GM23248 (cell line): Measurements from ENCODE around the gene STARD8. TPM values are rescaled to one million over a fixed set of nuclear protein-coding genes. Genes with fewer than 3 reads are reported as not detected.
"Not testable (repeated sequence)": the region's sequence is repeated elsewhere in the genome, so short reads cannot be mapped to it uniquely, and the experiment has no call there.

Experiments
- DNase-seq: peaks from one replicate; pipeline ENCODE4 v3.0.0-alpha.2; 2015
- H2AFZ ChIP-seq: fragments of 200-600 bp; sonication (generic); 2 replicates; pipeline ENCODE4 v1.6.1; 2016; ENCODE audit warnings: antibody characterized with exemption
- H3F3A ChIP-seq: fragments of 200-600 bp; sonication (generic); 2 replicates; pipeline ENCODE4 v1.6.1; 2016; ENCODE audit warnings: mild to moderate bottlenecking, antibody characterized with exemption, mixed run types; ENCODE audit not compliant: insufficient read depth
- H3K27ac ChIP-seq: fragments of 200-600 bp; sonication (generic); 2 replicates; pipeline ENCODE4 v1.5.1; 2016; ENCODE audit warnings: mild to moderate bottlenecking
- H3K27me3 ChIP-seq: fragments of 200-600 bp; sonication (generic); replicated peaks from 2 replicates; pipeline ENCODE4 v1.6.1; 2016; ENCODE audit warnings: mild to moderate bottlenecking; ENCODE audit not compliant: insufficient read depth
- H3K36me3 ChIP-seq: fragments of 200-600 bp; sonication (generic); 2 replicates; pipeline ENCODE4 v1.6.1; 2016; ENCODE audit warnings: low read depth, mild to moderate bottlenecking
- H3K4me1 ChIP-seq: fragments of 200-600 bp; sonication (generic); 2 replicates; pipeline ENCODE4 v1.6.1; 2016; ENCODE audit warnings: mild to moderate bottlenecking; ENCODE audit not compliant: insufficient read depth
- H3K4me2 ChIP-seq: fragments of 200-600 bp; sonication (generic); one replicate; pipeline ENCODE4 v1.6.1; 2016; ENCODE audit warnings: mild to moderate bottlenecking; ENCODE audit not compliant: unreplicated experiment
- H3K4me3 ChIP-seq: fragments of 200-600 bp; sonication (generic); 2 replicates; pipeline ENCODE4 v1.5.1; 2016; ENCODE audit warnings: mild to moderate bottlenecking
- H3K79me2 ChIP-seq: fragments of 200-600 bp; sonication (generic); 2 replicates; pipeline ENCODE4 v1.6.1; 2016; ENCODE audit warnings: mild to moderate bottlenecking; ENCODE audit not compliant: insufficient read depth
- H3K9ac ChIP-seq: fragments of 200-600 bp; sonication (generic); 2 replicates; pipeline ENCODE4 v1.6.1; 2016; ENCODE audit warnings: mild to moderate bottlenecking
- H3K9me2 ChIP-seq: fragments of 200-600 bp; sonication (generic); 2 replicates; pipeline ENCODE4 v1.6.1; 2016; ENCODE audit warnings: mixed run types, mild to moderate bottlenecking, moderate library complexity; ENCODE audit not compliant: insufficient read depth
- H3K9me3 ChIP-seq: fragments of 200-600 bp; sonication (generic); one replicate; pipeline ENCODE4 v1.6.1; 2017; ENCODE audit warnings: low read depth
- H4K20me1 ChIP-seq: fragments of 200-600 bp; sonication (generic); 2 replicates; pipeline ENCODE4 v1.6.0; 2016; ENCODE audit not compliant: insufficient read depth
- EZH2 ChIP-seq: fragments of 200-600 bp; sonication (generic); IDR thresholded peaks from 2 replicates; pipeline ENCODE4 v1.6.1; 2018; ENCODE audit warnings: antibody characterized with exemption, mild to moderate bottlenecking; ENCODE audit not compliant: insufficient read depth, poor library complexity, severe bottlenecking
- EZH2phosphoT487 ChIP-seq: fragments of 200-600 bp; sonication (generic); IDR thresholded peaks from 2 replicates; pipeline ENCODE4 v1.6.1; 2018; ENCODE audit warnings: antibody characterized with exemption, moderate library complexity, mild to moderate bottlenecking, low read depth; ENCODE audit not compliant: insufficient read depth
- WGBS, 2 experiments: methylation state at CpG; one replicate each; pipeline ENCODE4 v1.1.6; 2015 to 2017; ENCODE audit warnings: low lambda C conversion rate in 2 of 2, low coverage in 1 of 2; ENCODE audit errors: missing lambda C conversion rate in 2 of 2; 5-methylcytosine and 5-hydroxymethylcytosine counted together
- in situ Hi-C: fragments of 300-500 bp; cut with MboI; formaldehyde crosslinking; loops from 2 replicates; pipeline ENCODE4 v1.15.0; 2020
- polyA plus RNA-seq: library from polyadenylated mRNA; unstranded; fragments of >200 nt; fragmentation: Nextera tagmentation; extraction: Ambion mirVana; gene quantifications from 2 replicates; pipeline ENCODE4 v1.2.1, GENCODE V29; 2016
- total RNA-seq: library from RNA; depleted of rRNA; stranded (reverse); fragments of >200 nt; shearing (Covaris generic); gene quantifications from 2 replicates; pipeline ENCODE4 v1.2.3, GENCODE V29; 2014

The STARD8 gene
- total and polyA plus RNA-seq, 2 experiments from 2014 or later, result 0.69 to 2.4 TPM

DNA sequence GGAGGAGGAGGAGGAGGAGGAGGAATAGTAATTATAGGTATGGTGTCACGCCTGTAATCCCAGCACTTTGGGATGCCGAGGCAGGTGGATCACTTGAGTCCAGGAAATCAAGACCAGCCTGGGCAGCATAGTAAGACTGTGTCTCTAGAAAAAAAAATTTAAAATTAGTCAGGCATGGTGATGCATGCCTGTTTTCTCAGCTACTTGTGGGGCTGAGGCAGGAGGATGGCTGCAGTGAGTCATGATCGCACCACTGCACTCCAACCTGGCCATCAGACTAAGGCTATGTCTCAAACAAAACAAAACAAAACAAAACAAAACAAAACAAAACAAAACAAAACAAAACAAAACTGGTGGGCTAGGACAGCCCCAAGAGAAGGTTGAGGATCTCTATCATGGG lies 3.0 kb downstream of the STARD8 start:
- no peak overlapping the region for H3K4me2 ChIP-seq
- TF ChIP-seq EZH2 (no peak), EZH2phosphoT487 (no peak)
- H3K9ac ChIP-seq, result no peak overlapping the region
- H4K20me1 ChIP-seq, result no peaks in the 10 kb centered on the region
- H3K4me3 ChIP-seq, result no peak overlapping the region
- no peaks in the 10 kb centered on the region for H3F3A ChIP-seq
- WGBS, 2 experiments, result 22 to 33% methylated on average over 1 to 3 of the region's 3 CpGs
- H3K27me3 ChIP-seq, result no peaks in the 10 kb centered on the region
- no peak overlapping the region for H2AFZ ChIP-seq
- no peaks in the 10 kb centered on the region for H3K79me2 ChIP-seq
- H3K4me1 ChIP-seq, result no peaks in the 10 kb centered on the region
- in situ Hi-C loops, result no loop called here
- DNase-seq, result peak; percentile 73
- H3K9me3 ChIP-seq, result no peaks in the 10 kb centered on the region
- H3K9me2 ChIP-seq, result no peaks in the 10 kb centered on the region
- no peak overlapping the region for H3K27ac ChIP-seq
- H3K36me3 ChIP-seq, result no peaks in the 10 kb centered on the region

DNA sequence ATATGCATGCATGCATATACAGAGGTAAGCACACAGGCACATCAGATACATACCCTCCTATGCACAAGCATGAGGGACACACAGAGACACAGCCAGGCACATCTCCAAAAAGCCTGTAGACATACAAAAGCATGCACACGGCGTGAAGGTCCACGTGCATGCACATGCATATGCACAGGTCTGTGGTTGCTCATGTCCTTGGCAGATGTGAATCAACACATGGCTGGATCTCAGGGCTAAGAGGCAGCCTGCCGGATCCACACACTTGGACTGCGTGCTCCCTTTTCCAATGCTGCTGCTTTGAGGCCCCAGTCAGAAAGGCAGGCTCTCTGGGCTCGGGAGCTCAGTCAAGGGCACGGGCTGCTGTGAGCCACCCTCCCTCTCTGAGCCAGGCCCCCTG lies 3.6 kb downstream of the STARD8 start:
- no peaks in the 10 kb centered on the region for H3K79me2 ChIP-seq
- no peaks in the 10 kb centered on the region for H3K4me1 ChIP-seq
- H3K27ac ChIP-seq, result no peak overlapping the region
- H3K4me3 ChIP-seq, result no peak overlapping the region
- no peaks in the 10 kb centered on the region for H4K20me1 ChIP-seq
- no peak overlapping the region for H2AFZ ChIP-seq
- H3K36me3 ChIP-seq, result no peaks in the 10 kb centered on the region
- in situ Hi-C loops, result no loop called here
- 42 to 53% methylated on average over 6 to 7 of the region's 7 CpGs for WGBS, 2 experiments
- no peaks in the 10 kb centered on the region for H3F3A ChIP-seq
- no peak overlapping the region for H3K4me2 ChIP-seq
- H3K9me2 ChIP-seq, result no peaks in the 10 kb centered on the region
- peak; percentile 23 for DNase-seq
- TF ChIP-seq EZH2 (no peak), EZH2phosphoT487 (no peak)
- H3K9ac ChIP-seq, result no peak overlapping the region
- no peaks in the 10 kb centered on the region for H3K9me3 ChIP-seq
- no peaks in the 10 kb centered on the region for H3K27me3 ChIP-seq

DNA sequence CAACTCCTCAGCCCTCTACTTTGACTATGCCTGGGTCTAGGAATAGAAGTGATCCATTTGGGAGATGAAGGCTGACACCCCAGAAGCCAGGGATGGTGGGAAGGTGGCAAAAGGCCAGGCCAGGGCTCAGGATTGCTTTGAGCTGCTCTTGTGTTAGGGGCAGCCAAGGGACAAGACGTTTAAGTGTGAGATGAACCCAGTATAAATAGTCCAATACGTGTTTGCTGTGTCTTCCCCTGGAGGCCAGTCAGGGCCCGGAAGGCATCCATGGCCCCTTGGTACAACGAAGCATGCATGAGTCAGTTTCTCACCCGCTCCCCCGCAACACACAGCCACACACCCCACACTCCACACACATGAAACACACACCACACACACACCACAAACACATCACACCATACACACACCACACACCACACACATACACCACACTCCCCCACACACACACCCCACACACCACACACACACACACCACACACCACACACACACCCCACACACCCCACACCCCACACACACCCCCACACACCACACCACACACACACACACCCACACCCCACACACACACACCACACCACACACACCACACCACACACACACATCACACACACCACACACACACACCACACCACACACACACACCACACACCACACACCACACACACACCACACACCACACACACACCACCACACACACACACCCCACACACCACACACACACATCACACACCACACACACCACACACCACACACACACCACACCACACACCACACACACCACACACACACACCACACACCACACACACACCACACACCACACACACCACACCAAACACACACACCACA lies 5.1 kb downstream of the STARD8 start:
- Histone ChIP-seq H3K36me3 (no peaks in the 10 kb centered on the region), H3K4me3 (no peak overlapping the region), H3F3A (no peaks in the 10 kb centered on the region), H3K27ac (no peak overlapping the region), H3K9me3 (no peaks in the 10 kb centered on the region), H3K79me2 (no peaks in the 10 kb centered on the region), H4K20me1 (no peaks in the 10 kb centered on the region), H3K4me1 (no peaks in the 10 kb centered on the region), H3K9ac (no peak overlapping the region), H3K4me2 (no peak overlapping the region), H3K9me2 (no peaks in the 10 kb centered on the region), H2AFZ (no peak overlapping the region), H3K27me3 (no peaks in the 10 kb centered on the region)
- in situ Hi-C loops, result no loop called here
- 54% methylated on average over 6 of the region's 6 CpGs; no CpG with 5 or more reads in 1 of the 2 experiments for WGBS, 2 experiments
- DNase-seq, result peak; percentile 16
- TF ChIP-seq EZH2phosphoT487, result no peak
- TF ChIP-seq EZH2, result no peak

- Histone ChIP-seq H3K9ac (no peak overlapping the region), H3K9me3 (no peaks in the 10 kb centered on the region), H3K27ac (no peak overlapping the region), H3K4me1 (no peaks in the 10 kb centered on the region), H3K27me3 (no peaks in the 10 kb centered on the region), H3K4me2 (no peak overlapping the region), H3K9me2 (no peaks in the 10 kb centered on the region), H2AFZ (no peak overlapping the region), H3K36me3 (no peaks in the 10 kb centered on the region), H3K79me2 (no peaks in the 10 kb centered on the region), H3K4me3 (no peak overlapping the region), H4K20me1 (no peaks in the 10 kb centered on the region), H3F3A (no peaks in the 10 kb centered on the region)
- WGBS, 2 experiments, result 80 to 92% methylated on average over 1 to 3 of the region's 3 CpGs
- in situ Hi-C loops, result no loop called here
- TF ChIP-seq EZH2 (no peak), EZH2phosphoT487 (no peak)
- DNase-seq, result no peak
These were observed 7.2 kb downstream of the STARD8 start for GRCh38 chrX:68654693-68655092.

GRCh38 chrX:68656473-68656872 lies 9.0 kb downstream of the STARD8 start:
- in situ Hi-C loops, H3K9ac ChIP-seq, H2AFZ ChIP-seq, DNase-seq, H3K9me2 ChIP-seq, H3K9me3 ChIP-seq, H3K79me2 ChIP-seq, H3K27me3 ChIP-seq, H3K36me3 ChIP-seq, H3K27ac ChIP-seq, H3F3A ChIP-seq, H3K4me3 ChIP-seq, H4K20me1 ChIP-seq, H3K4me2 ChIP-seq, H3K4me1 ChIP-seq: not testable (repeated sequence)
- WGBS, 2 experiments, result 85 to 98% methylated on average over 4 of the region's 4 CpGs
